Thyroid gland (tissue), 4 donors: ENCODE data around the gene UNC93B1. TPM values are rescaled to one million over a fixed set of nuclear protein-coding genes. Genes with fewer than 3 reads are reported as not detected.

ENCODE experiments used
- DNase-seq, 2 donors: peaks; one replicate each; pipeline ENCODE4 v3.0.0-alpha.2; 2019
- H3K27ac ChIP-seq, 3 donors: fragments of 200-600 bp; sonication (generic); 1 replicate in 2 of 3; 2 replicates in 1 of 3; pipeline ENCODE4 v1.5.1; 2016 to 2019; ENCODE audit warnings: mild to moderate bottlenecking in 1 of 3, moderate library complexity in 1 of 3
- H3K27me3 ChIP-seq: fragments of 200-600 bp; sonication (generic); one replicate; pipeline ENCODE4 v1.5.1; 2019
- H3K36me3 ChIP-seq, 2 donors: fragments of 200-600 bp; sonication (generic); one replicate each; pipeline ENCODE4 v1.5.1; 2016 to 2019
- H3K4me1 ChIP-seq, 2 donors: fragments of 200-600 bp; sonication (generic); one replicate each; pipeline ENCODE4 v1.5.1; 2017 to 2019
- H3K4me3 ChIP-seq, 3 donors: fragments of 200-600 bp; sonication (generic); replicated peaks in 1 of 3; 1 replicate in 2 of 3; 2 replicates in 1 of 3; pipeline ENCODE4 v1.5.1; 2016; ENCODE audit warnings: mild to moderate bottlenecking in 1 of 3
- H3K9me3 ChIP-seq: fragments of 200-600 bp; sonication (generic); one replicate; pipeline ENCODE4 v1.5.1; 2017
- POLR2A ChIP-seq, 2 donors: fragments of 450-650 bp; IDR thresholded peaks; one replicate each; pipeline ENCODE4 v1.6.1; 2017; ENCODE audit warnings: antibody characterized with exemption in 2 of 2, mild to moderate bottlenecking in 2 of 2, moderate library complexity in 1 of 2
- WGBS, 2 donors: methylation state at CpG; one replicate each; pipeline ENCODE4 v1.1.5; 2017; 5-methylcytosine and 5-hydroxymethylcytosine counted together
- intact Hi-C: fragments of 100-400 bp; cut with DNase I; formaldehyde crosslinking; loops from one replicate; pipeline ENCODE4 v1.15.1; 2023
- total RNA-seq, 4 donors: library from RNA; depleted of rRNA; stranded (reverse); fragments of >200 nt; gene quantifications; one replicate each; pipeline ENCODE4 v1.2.3, GENCODE V29; 2016
- TF ChIP-seq, protein P1 (sequence below), 6 experiments: fragments of 200-600 bp in 3 of 6; fragments of 450-650 bp in 3 of 6; sonication (generic) in 3 of 6; IDR thresholded peaks; one replicate each; pipeline ENCODE4 v1.5.1; 2016 to 2019; ENCODE audit warnings: antibody characterized with exemption in 6 of 6, mild to moderate bottlenecking in 2 of 6, inconsistent platforms in 1 of 6, moderate library complexity in 1 of 6

The UNC93B1 gene
- total RNA-seq, 4 donors from 2014 or later: 25.7 to 49.2 (median 36.3) TPM

DNA sequence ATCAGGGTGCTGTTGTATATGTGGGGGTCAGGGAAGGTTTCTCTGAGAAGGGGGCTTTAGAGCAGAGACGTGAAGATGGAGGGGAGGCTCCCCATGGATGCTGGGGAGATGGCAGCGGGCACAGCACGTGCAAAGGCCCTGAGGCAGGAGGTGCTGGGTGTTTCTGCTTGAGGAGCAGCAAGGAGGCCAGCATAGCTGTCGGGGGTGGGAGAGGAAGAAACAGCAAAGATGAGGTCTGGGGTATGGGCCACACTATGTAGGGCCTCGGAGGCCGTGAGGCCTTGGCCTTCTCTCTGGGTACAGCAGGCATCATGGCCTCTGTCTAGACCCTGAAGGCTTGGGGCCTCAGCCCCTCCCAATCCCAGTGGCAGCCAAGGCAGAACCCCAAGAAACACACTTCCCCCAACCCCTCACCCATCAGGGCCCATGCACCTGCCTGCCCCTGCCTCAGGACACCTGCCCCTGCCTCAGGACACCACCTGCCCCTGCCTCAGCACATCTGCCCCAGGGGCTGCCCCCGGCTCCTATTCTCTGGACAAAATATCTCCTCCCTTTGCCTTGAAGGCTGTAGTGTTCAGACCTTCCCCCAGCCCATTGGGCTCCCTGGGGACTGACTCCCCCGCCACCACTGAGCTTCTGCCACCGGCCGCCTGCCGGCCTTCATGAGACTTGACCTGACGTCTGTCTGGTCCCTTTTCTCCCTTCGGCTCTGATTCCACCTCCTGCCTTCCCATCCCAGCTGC, 12.4 kb upstream of the UNC93B1 start:
- Histone ChIP-seq H3K27me3 (no peaks in the 10 kb centered on the region), H3K4me1 (peaks cover 0 to 41% of the 10 kb centered on the region in 2 donors), H3K9me3 (no peaks in the 10 kb centered on the region), H3K36me3 (no peaks in the 10 kb centered on the region), H3K4me3 (no peak overlapping the region), H3K27ac (no peak overlapping the region)
- intact Hi-C loops: no loop called here
- no peak for DNase-seq
- TF ChIP-seq, protein P1, sequence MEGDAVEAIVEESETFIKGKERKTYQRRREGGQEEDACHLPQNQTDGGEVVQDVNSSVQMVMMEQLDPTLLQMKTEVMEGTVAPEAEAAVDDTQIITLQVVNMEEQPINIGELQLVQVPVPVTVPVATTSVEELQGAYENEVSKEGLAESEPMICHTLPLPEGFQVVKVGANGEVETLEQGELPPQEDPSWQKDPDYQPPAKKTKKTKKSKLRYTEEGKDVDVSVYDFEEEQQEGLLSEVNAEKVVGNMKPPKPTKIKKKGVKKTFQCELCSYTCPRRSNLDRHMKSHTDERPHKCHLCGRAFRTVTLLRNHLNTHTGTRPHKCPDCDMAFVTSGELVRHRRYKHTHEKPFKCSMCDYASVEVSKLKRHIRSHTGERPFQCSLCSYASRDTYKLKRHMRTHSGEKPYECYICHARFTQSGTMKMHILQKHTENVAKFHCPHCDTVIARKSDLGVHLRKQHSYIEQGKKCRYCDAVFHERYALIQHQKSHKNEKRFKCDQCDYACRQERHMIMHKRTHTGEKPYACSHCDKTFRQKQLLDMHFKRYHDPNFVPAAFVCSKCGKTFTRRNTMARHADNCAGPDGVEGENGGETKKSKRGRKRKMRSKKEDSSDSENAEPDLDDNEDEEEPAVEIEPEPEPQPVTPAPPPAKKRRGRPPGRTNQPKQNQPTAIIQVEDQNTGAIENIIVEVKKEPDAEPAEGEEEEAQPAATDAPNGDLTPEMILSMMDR (IDR thresholded peaks at IDR 0.05): no peak
- TF ChIP-seq POLR2A (IDR thresholded peaks at IDR 0.05): no peak
- WGBS, 2 donors: 75 to 78% methylated on average over 13 of the region's 13 CpGs

DNA sequence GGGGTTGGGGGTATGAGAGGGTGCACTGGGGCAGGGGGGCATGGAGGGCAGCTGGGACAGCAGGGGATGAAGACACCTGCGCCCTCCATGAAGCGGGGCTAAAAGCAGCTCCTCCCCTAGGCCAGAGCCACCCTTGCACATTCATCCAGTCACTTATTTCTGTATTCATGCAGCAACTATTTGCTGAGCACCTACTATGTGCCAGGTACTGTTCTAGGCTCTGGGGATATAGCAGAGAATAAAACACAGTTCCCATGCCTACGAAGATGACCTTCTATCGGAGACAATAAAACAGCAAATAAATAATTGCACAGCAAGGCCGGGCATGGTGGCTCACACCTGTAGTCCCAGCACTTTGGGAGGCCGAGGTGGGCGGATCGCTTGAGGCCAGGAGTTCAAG, 11.6 kb upstream of the UNC93B1 start:
- 93 to 95% methylated on average over 8 of the region's 8 CpGs for WGBS, 2 donors
- no peaks in the 10 kb centered on the region for H3K36me3 ChIP-seq
- no peak overlapping the region for H3K4me3 ChIP-seq
- no peak for TF ChIP-seq POLR2A (IDR thresholded peaks at IDR 0.05)
- TF ChIP-seq, protein P1 (IDR thresholded peaks at IDR 0.05): no peak
- H3K27ac ChIP-seq: no peak overlapping the region
- H3K4me1 ChIP-seq: peaks cover 5 to 50% of the 10 kb centered on the region in 2 donors
- no peaks in the 10 kb centered on the region for H3K27me3 ChIP-seq
- intact Hi-C loops: no loop called here
- no peaks in the 10 kb centered on the region for H3K9me3 ChIP-seq
- no peak for DNase-seq

DNA sequence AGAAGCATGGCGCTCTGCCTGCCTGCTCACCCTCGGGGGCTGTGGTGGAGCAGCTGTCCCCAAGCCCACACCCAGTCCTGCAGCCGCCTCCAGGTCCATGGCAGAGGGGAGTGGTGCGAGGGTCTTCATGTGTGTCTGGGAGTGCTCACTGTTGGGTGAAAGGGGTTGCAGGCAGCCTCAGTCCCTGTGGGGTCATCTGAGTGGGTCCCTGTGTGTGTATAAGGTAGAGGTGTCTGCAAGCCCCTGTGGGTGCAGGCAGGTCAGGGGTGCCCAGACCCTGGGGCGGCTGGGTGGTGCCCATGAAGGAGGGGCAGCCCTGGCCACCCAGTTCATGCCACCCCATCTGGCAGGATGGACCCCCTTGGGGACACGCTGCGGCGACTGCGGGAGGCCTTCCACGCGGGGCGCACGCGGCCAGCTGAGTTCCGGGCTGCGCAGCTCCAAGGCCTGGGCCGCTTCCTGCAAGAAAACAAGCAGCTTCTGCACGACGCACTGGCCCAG, 11.1 kb upstream of the UNC93B1 start:
- H3K36me3 ChIP-seq: no peaks in the 10 kb centered on the region
- 87 to 98% methylated on average over 7 to 15 of the region's 19 CpGs for WGBS, 2 donors
- H3K27me3 ChIP-seq: no peaks in the 10 kb centered on the region
- intact Hi-C loops: no loop called here
- H3K9me3 ChIP-seq: no peaks in the 10 kb centered on the region
- no peak overlapping the region for H3K4me3 ChIP-seq
- DNase-seq: no peak
- H3K4me1 ChIP-seq: peaks cover 8 to 54% of the 10 kb centered on the region in 2 donors
- H3K27ac ChIP-seq: peak overlapping the region in 1 of 3 donors; percentile 94
- TF ChIP-seq, protein P1 (IDR thresholded peaks at IDR 0.05): no peak

DNA sequence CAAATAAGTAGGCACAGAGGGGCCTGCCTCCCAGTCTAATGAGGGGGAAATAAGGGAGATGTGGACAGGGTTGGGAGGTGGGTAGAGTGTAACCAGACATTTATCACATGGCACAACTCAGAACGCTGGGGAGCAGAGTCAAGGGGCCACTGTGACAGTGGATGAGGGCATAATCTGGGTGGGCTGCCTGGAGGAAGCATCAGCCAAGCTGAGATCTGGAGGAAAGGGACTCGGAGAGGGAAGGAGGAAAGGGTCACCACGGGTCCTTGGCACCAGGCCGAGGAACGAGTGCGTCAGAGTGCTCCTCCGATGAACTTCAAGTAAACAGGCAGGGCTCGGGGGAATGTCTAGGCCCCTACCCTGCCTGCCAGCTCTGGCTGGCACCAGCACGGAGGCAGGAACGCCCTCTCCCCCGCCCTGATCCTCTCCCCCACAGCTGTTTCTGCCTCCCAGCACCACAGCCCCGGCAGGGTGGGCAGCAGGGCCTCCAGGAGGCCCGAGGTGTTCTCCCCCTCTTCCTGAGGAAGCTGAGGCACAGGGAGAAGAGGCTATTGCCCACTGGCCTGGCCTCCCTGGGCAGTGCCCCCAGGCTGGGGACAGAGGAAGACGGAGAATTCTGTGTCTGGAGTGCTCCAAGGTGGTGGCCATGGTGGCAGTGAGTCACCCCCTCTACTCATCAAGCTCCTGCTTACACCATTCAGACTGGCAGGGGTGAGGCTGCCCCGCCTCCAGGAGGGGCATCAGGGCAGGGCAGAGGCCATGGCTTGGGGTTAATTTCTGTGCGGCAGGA, 10.5 kb upstream of the UNC93B1 start:
- WGBS, 2 donors: 29 to 34% methylated on average over 10 of the region's 16 CpGs
- no peaks in the 10 kb centered on the region for H3K36me3 ChIP-seq
- H3K9me3 ChIP-seq: no peaks in the 10 kb centered on the region
- TF ChIP-seq POLR2A (IDR thresholded peaks at IDR 0.05): no peak
- TF ChIP-seq, protein P1 (IDR thresholded peaks at IDR 0.05): no peak
- no peak overlapping the region for H3K4me3 ChIP-seq
- peak; percentile 47 to 54 for DNase-seq
- intact Hi-C loops: no loop called here
- peaks cover 12 to 61% of the 10 kb centered on the region in 2 donors for H3K4me1 ChIP-seq
- H3K27me3 ChIP-seq: no peaks in the 10 kb centered on the region
- H3K27ac ChIP-seq: peak overlapping the region in 1 of 3 donors; percentile 94
